Activated CD8-positive, alpha-beta T cell treated with anti-CD3 and anti-CD28 coated beads for 36 hours (primary cell): ENCODE results near the gene MCHR2. TPM values are rescaled to one million over a fixed set of nuclear protein-coding genes. Genes with fewer than 3 reads are reported as not detected.

Experiments
- ATAC-seq: fragments of 200-7000 bp; cut with Tn5 transposase; one replicate; pipeline ENCODE4 v1.10.0; 2021; ENCODE audit warnings: mild to moderate bottlenecking, moderate library complexity
- CTCF ChIA-PET: fragments of 350-600 bp; sonication (Branson Sonifier 250); formaldehyde crosslinking; loops from one replicate; lab custom pipeline; 2021; ENCODE audit warnings: antibody characterized with exemption; lab: Charles Lee
- POLR2A ChIA-PET: fragments of 350-600 bp; sonication (Branson Sonifier 250); formaldehyde crosslinking; loops from one replicate; lab custom pipeline; 2021; ENCODE audit warnings: antibody characterized with exemption; lab: Charles Lee
- DNase-seq: peaks from one replicate; pipeline ENCODE4 v3.0.0-alpha.2; 2020
- H3K27ac Mint-ChIP-seq: one replicate; pipeline ENCODE4 v1.8.0; 2021; ENCODE audit warnings: mild to moderate bottlenecking, mixed read lengths
- H3K27me3 Mint-ChIP-seq: one replicate; pipeline ENCODE4 v1.8.0; 2021; ENCODE audit warnings: mixed read lengths
- H3K36me3 Mint-ChIP-seq: one replicate; pipeline ENCODE4 v1.8.0; 2021; ENCODE audit warnings: low read depth, mixed read lengths
- H3K4me1 Mint-ChIP-seq: one replicate; pipeline ENCODE4 v1.8.0; 2021; ENCODE audit warnings: low read depth, mixed read lengths
- H3K4me3 Mint-ChIP-seq: one replicate; pipeline ENCODE4 v1.8.0; 2021; ENCODE audit warnings: mild to moderate bottlenecking, moderate library complexity, mixed read lengths
- H3K9me3 Mint-ChIP-seq: one replicate; pipeline ENCODE4 v1.8.0; 2021; ENCODE audit warnings: mixed read lengths
- CTCF ChIP-seq: fragments of 200-600 bp; IDR thresholded peaks from one replicate; pipeline ENCODE4 v1.8.0; 2022; ENCODE audit warnings: antibody characterized with exemption, mild to moderate bottlenecking
- intact Hi-C: fragments of 100-400 bp; cut with micrococcal nuclease; formaldehyde crosslinking; loops from one replicate; pipeline ENCODE4 v1.10.0; 2022
- total RNA-seq, 2 experiments: library from RNA; stranded (reverse); gene quantifications; one replicate each; pipeline ENCODE4 v1.2.3, GENCODE V29; 2021

The MCHR2 gene
- total RNA-seq, 2 experiments from 2014 or later: not detected

- no peak for ATAC-seq
These were observed 119.0 kb downstream of the MCHR2 start for GRCh38 chr6:99875068-99875467.

GRCh38 chr6:99873084-99873483, 120.9 kb downstream of the MCHR2 start:
- no peaks in the 10 kb centered on the region for H3K9me3 Mint-ChIP-seq
- no peak overlapping the region for H3K4me3 Mint-ChIP-seq
- H3K36me3 Mint-ChIP-seq: no peaks in the 10 kb centered on the region
- ATAC-seq (no peak), DNase-seq (no peak)
- peaks cover 4% of the 10 kb centered on the region for H3K4me1 Mint-ChIP-seq
- POLR2A ChIA-PET: no interaction called here
- no peak for TF ChIP-seq CTCF
- intact Hi-C loops: no loop called here
- CTCF ChIA-PET: interaction anchor here (1.2 kb wide), 1 partner anchor 10 kb away, joined by 3 read pairs; no protein-coding TSS in a partner anchor
- H3K27me3 Mint-ChIP-seq: peaks cover 26% of the 10 kb centered on the region
- H3K27ac Mint-ChIP-seq: no peak overlapping the region

More at GRCh38 chr6:99875068-99875467, 119.0 kb downstream of the MCHR2 start:
- no peak for TF ChIP-seq CTCF
- H3K9me3 Mint-ChIP-seq: no peaks in the 10 kb centered on the region
- POLR2A ChIA-PET: no interaction called here
- intact Hi-C loops: no loop called here
- peaks cover 12% of the 10 kb centered on the region for H3K27me3 Mint-ChIP-seq
- no peaks in the 10 kb centered on the region for H3K4me1 Mint-ChIP-seq
- no peak overlapping the region for H3K4me3 Mint-ChIP-seq
- H3K36me3 Mint-ChIP-seq: no peaks in the 10 kb centered on the region
- H3K27ac Mint-ChIP-seq: no peak overlapping the region
- DNase-seq: no peak
- CTCF ChIA-PET: no interaction called here

- H3K4me3 Mint-ChIP-seq: no peak overlapping the region
- ATAC-seq: no peak
- H3K27me3 Mint-ChIP-seq: peaks cover 28% of the 10 kb centered on the region
- no peak for TF ChIP-seq CTCF
- ChIA-PET POLR2A (interaction anchor here (1.0 kb wide), 1 partner anchor 556 kb away, joined by 3 read pairs; no protein-coding TSS in a partner anchor), CTCF (interaction anchor here (0.8 kb wide), 1 partner anchor 226 kb away, joined by 3 read pairs; no protein-coding TSS in a partner anchor)
- intact Hi-C loops: no loop called here
- DNase-seq: no peak
- H3K27ac Mint-ChIP-seq: no peak overlapping the region
- no peaks in the 10 kb centered on the region for H3K36me3 Mint-ChIP-seq
- peaks cover 4% of the 10 kb centered on the region for H3K4me1 Mint-ChIP-seq
- no peaks in the 10 kb centered on the region for H3K9me3 Mint-ChIP-seq
These were observed 122.4 kb downstream of the MCHR2 start for GRCh38 chr6:99871641-99872040.
